ENCODE measurements around the gene ACTG2. TPM values are rescaled to one million over a fixed set of nuclear protein-coding genes. Genes with fewer than 3 reads are reported as not detected.

ACTG2 gene
- total RNA-seq, 2 donors from 2014 or later: 251 to 325 TPM

- no peaks in the 10 kb centered on the region for H3K9me3 ChIP-seq
- TF ChIP-seq CTCF (IDR thresholded peaks at IDR 0.05): no peak
- H3K27me3 ChIP-seq (replicated peaks; ENCODE audit: insufficient read depth): no peaks in the 10 kb centered on the region
- no peak overlapping the region for H3K27ac ChIP-seq
- ATAC-seq (ENCODE audit: insufficient number of reproducible peaks, low FRiP score, low read depth) (no peak), DNase-seq (ENCODE audit: low spot score) (no peak)
- peaks cover 51% of the 10 kb centered on the region for H3K36me3 ChIP-seq
- H3K4me1 ChIP-seq (ENCODE audit: control insufficient read depth in 1 of 2, low read depth in 2 of 2): no peaks in the 10 kb centered on the region
- H3K4me3 ChIP-seq: no peak overlapping the region
Observed at GRCh38 chr2:73918856-73919255, 26.0 kb downstream of the ACTG2 start.

- no peak for DNase-seq (ENCODE audit: low spot score)
- H3K27ac ChIP-seq: no peak overlapping the region
- TF ChIP-seq CTCF (IDR thresholded peaks at IDR 0.05): no peak
Observed at GRCh38 chr2:73919596-73920228, 26.9 kb downstream of the ACTG2 start.

GRCh38 chr2:73920577-73921545, 28.1 kb downstream of the ACTG2 start:
- TF ChIP-seq CTCF (IDR thresholded peaks at IDR 0.05): peak; percentile 16
- no peak overlapping the region for H3K27ac ChIP-seq
- no peak for ATAC-seq (ENCODE audit: insufficient number of reproducible peaks, low FRiP score, low read depth)
- no peak for DNase-seq (ENCODE audit: low spot score)
- H3K4me3 ChIP-seq: no peak overlapping the region
- H3K27me3 ChIP-seq (replicated peaks; ENCODE audit: insufficient read depth): no peaks in the 10 kb centered on the region
- peaks cover 31% of the 10 kb centered on the region for H3K36me3 ChIP-seq
- peaks cover under 1 to 2% of the 10 kb centered on the region in 2 donors for H3K4me1 ChIP-seq (ENCODE audit: control insufficient read depth in 1 of 2, low read depth in 2 of 2)
- no peaks in the 10 kb centered on the region for H3K9me3 ChIP-seq

More at GRCh38 chr2:73919596-73920228, 26.9 kb downstream of the ACTG2 start:
- peaks cover 43% of the 10 kb centered on the region for H3K36me3 ChIP-seq
- H3K27me3 ChIP-seq (replicated peaks; ENCODE audit: insufficient read depth): no peaks in the 10 kb centered on the region
- no peaks in the 10 kb centered on the region for H3K4me1 ChIP-seq (ENCODE audit: control insufficient read depth in 1 of 2, low read depth in 2 of 2)
- no peak overlapping the region for H3K4me3 ChIP-seq
- no peak for ATAC-seq (ENCODE audit: insufficient number of reproducible peaks, low FRiP score, low read depth)
- H3K9me3 ChIP-seq: no peaks in the 10 kb centered on the region

GRCh38 chr2:73921581-73921980, 28.8 kb downstream of the ACTG2 start:
- TF ChIP-seq CTCF (IDR thresholded peaks at IDR 0.05): no peak
- H3K27ac ChIP-seq: no peak overlapping the region
- DNase-seq (ENCODE audit: low spot score) (no peak), ATAC-seq (ENCODE audit: insufficient number of reproducible peaks, low FRiP score, low read depth) (no peak)
- H3K9me3 ChIP-seq: no peaks in the 10 kb centered on the region
- no peaks in the 10 kb centered on the region for H3K27me3 ChIP-seq (replicated peaks; ENCODE audit: insufficient read depth)
- H3K36me3 ChIP-seq: peaks cover 27% of the 10 kb centered on the region
- peaks cover 4 to 6% of the 10 kb centered on the region in 2 donors for H3K4me1 ChIP-seq (ENCODE audit: control insufficient read depth in 1 of 2, low read depth in 2 of 2)
- H3K4me3 ChIP-seq: no peak overlapping the region

- no peak for TF ChIP-seq CTCF (IDR thresholded peaks at IDR 0.05)
- Histone ChIP-seq H3K4me1 (ENCODE audit: control insufficient read depth in 1 of 2, low read depth in 2 of 2) (peaks cover 7 to 11% of the 10 kb centered on the region in 2 donors), H3K27ac (no peak overlapping the region), H3K27me3 (replicated peaks; ENCODE audit: insufficient read depth) (no peaks in the 10 kb centered on the region), H3K36me3 (peaks cover 17% of the 10 kb centered on the region), H3K9me3 (no peaks in the 10 kb centered on the region), H3K4me3 (no peak overlapping the region)
- DNase-seq (ENCODE audit: low spot score): no peak
- ATAC-seq (ENCODE audit: insufficient number of reproducible peaks, low FRiP score, low read depth): no peak
Observed at GRCh38 chr2:73922681-73923080, 29.9 kb downstream of the ACTG2 start.

All from thoracic aorta (tissue), 2 donors.